ENCODE results near the gene CCDC92B.

DNA sequence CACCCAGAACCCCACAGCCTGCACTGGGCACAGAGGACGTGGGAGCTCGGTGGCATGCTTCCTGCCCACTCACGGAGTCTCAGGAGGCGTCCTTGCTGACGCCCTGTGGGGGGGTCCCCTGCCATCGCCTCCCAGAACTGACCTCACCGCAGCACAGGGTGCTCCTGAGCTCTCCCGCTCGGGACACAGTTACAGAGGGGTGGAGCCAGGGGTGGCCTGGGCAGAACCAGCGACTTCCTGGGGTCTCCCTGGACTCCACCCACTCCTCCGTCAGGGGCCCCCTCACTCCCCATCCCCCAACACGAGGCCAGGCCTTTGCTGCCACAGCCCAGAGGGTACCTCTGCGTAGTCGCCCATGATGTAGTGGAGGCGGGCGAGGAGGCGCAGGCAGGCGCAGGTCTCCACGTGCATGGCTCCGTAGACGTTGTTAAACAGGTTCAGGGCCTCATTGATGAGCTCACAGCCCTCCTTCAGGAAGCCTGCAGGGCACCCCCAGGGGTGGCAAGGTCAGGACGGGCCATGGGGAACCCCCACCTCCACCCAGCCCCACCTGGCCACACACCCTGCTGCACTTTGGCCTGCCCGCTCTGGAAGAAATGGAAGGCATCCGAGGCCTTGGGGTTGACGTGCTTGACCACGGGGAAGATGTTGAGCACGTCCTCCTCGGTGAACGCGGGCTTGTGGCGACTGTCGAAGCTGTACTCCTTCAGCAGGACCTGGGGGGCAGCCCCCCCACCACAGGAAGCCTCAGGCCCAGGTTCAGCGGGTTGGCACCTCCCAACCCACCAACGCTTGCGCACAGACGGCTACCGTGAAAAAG lies 55.7 kb downstream of the CCDC92B start:
- TF ChIP-seq HMG20B (CRISPR knock-in tag; IDR thresholded peaks at IDR 0.05), result no peak
- TF ChIP-seq MYBL2 (IDR thresholded peaks at IDR 0.05; ENCODE audit: low read depth), result no peak
- TF ChIP-seq MYBL2 (CRISPR knock-in tag; IDR thresholded peaks at IDR 0.05; ENCODE audit: borderline replicate concordance), result no peak
- no peak for TF ChIP-seq ZNF561 (CRISPR knock-in tag; conservative IDR thresholded peaks at IDR 0.05)
- TF ChIP-seq, protein P1, sequence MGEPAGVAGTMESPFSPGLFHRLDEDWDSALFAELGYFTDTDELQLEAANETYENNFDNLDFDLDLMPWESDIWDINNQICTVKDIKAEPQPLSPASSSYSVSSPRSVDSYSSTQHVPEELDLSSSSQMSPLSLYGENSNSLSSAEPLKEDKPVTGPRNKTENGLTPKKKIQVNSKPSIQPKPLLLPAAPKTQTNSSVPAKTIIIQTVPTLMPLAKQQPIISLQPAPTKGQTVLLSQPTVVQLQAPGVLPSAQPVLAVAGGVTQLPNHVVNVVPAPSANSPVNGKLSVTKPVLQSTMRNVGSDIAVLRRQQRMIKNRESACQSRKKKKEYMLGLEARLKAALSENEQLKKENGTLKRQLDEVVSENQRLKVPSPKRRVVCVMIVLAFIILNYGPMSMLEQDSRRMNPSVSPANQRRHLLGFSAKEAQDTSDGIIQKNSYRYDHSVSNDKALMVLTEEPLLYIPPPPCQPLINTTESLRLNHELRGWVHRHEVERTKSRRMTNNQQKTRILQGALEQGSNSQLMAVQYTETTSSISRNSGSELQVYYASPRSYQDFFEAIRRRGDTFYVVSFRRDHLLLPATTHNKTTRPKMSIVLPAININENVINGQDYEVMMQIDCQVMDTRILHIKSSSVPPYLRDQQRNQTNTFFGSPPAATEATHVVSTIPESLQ (CRISPR knock-in tag; IDR thresholded peaks at IDR 0.05), result no peak
- TF ChIP-seq RFX5 (IDR thresholded peaks at IDR 0.05; ENCODE audit: low read depth, low read length), result no peak
- TF ChIP-seq, protein P2, sequence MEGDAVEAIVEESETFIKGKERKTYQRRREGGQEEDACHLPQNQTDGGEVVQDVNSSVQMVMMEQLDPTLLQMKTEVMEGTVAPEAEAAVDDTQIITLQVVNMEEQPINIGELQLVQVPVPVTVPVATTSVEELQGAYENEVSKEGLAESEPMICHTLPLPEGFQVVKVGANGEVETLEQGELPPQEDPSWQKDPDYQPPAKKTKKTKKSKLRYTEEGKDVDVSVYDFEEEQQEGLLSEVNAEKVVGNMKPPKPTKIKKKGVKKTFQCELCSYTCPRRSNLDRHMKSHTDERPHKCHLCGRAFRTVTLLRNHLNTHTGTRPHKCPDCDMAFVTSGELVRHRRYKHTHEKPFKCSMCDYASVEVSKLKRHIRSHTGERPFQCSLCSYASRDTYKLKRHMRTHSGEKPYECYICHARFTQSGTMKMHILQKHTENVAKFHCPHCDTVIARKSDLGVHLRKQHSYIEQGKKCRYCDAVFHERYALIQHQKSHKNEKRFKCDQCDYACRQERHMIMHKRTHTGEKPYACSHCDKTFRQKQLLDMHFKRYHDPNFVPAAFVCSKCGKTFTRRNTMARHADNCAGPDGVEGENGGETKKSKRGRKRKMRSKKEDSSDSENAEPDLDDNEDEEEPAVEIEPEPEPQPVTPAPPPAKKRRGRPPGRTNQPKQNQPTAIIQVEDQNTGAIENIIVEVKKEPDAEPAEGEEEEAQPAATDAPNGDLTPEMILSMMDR (IDR thresholded peaks at IDR 0.05 in 2 of 3, conservative IDR thresholded peaks at IDR 0.05 in 1 of 3; ENCODE audit: insufficient read depth in 2 of 3, low read depth in 1 of 3, low read length in 3 of 3), result no peak
- no peak for TF ChIP-seq ZNF174 (CRISPR knock-in tag; IDR thresholded peaks at IDR 0.05)
- TF ChIP-seq EZH2 (IDR thresholded peaks at IDR 0.05; ENCODE audit: borderline replicate concordance, low read depth, low read length), result no peak
- TF ChIP-seq, protein P3, sequence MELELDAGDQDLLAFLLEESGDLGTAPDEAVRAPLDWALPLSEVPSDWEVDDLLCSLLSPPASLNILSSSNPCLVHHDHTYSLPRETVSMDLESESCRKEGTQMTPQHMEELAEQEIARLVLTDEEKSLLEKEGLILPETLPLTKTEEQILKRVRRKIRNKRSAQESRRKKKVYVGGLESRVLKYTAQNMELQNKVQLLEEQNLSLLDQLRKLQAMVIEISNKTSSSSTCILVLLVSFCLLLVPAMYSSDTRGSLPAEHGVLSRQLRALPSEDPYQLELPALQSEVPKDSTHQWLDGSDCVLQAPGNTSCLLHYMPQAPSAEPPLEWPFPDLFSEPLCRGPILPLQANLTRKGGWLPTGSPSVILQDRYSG (tag; conservative IDR thresholded peaks at IDR 0.05; ENCODE audit: low read depth), result no peak
- TF ChIP-seq ERF (CRISPR knock-in tag; IDR thresholded peaks at IDR 0.05), result no peak
- no peak for TF ChIP-seq KLF1 (tag; IDR thresholded peaks at IDR 0.05)
- TF ChIP-seq MAFK (IDR thresholded peaks at IDR 0.05; ENCODE audit: low read length), result no peak
- TF ChIP-seq, protein P4, sequence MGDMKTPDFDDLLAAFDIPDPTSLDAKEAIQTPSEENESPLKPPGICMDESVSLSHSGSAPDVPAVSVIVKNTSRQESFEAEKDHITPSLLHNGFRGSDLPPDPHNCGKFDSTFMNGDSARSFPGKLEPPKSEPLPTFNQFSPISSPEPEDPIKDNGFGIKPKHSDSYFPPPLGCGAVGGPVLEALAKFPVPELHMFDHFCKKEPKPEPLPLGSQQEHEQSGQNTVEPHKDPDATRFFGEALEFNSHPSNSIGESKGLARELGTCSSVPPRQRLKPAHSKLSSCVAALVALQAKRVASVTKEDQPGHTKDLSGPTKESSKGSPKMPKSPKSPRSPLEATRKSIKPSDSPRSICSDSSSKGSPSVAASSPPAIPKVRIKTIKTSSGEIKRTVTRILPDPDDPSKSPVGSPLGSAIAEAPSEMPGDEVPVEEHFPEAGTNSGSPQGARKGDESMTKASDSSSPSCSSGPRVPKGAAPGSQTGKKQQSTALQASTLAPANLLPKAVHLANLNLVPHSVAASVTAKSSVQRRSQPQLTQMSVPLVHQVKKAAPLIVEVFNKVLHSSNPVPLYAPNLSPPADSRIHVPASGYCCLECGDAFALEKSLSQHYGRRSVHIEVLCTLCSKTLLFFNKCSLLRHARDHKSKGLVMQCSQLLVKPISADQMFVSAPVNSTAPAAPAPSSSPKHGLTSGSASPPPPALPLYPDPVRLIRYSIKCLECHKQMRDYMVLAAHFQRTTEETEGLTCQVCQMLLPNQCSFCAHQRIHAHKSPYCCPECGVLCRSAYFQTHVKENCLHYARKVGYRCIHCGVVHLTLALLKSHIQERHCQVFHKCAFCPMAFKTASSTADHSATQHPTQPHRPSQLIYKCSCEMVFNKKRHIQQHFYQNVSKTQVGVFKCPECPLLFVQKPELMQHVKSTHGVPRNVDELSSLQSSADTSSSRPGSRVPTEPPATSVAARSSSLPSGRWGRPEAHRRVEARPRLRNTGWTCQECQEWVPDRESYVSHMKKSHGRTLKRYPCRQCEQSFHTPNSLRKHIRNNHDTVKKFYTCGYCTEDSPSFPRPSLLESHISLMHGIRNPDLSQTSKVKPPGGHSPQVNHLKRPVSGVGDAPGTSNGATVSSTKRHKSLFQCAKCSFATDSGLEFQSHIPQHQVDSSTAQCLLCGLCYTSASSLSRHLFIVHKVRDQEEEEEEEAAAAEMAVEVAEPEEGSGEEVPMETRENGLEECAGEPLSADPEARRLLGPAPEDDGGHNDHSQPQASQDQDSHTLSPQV (IDR thresholded peaks at IDR 0.05), result no peak
- no peak for TF ChIP-seq CHD2 (IDR thresholded peaks at IDR 0.05; ENCODE audit: low read depth, low read length)
